Endothelial cell of umbilical vein (primary cell): ENCODE measurements around the gene ETV7.

Source experiments
- CTCF ChIP-seq, 2 donors: IDR thresholded peaks; 1 replicate in 1 of 2; 2 replicates in 1 of 2; pipeline ENCODE4 v1.5.1; 2011; ENCODE audit warnings: low read length in 2 of 2, mild to moderate bottlenecking in 2 of 2, moderate library complexity in 2 of 2, control low read depth in 1 of 2, inconsistent platforms in 1 of 2, low read depth in 1 of 2; ENCODE audit not compliant: insufficient read depth in 1 of 2; ENCODE audit errors: extremely low read depth in 1 of 2
- EZH2 ChIP-seq: IDR thresholded peaks from 2 replicates; pipeline ENCODE4 v1.6.1; 2012; ENCODE audit warnings: borderline replicate concordance, low read depth, mild to moderate bottlenecking, moderate library complexity, low read length, inconsistent platforms; ENCODE audit not compliant: severe bottlenecking
- MYC ChIP-seq: IDR thresholded peaks from one replicate; pipeline ENCODE4 v1.6.1; 2011; ENCODE audit warnings: mild to moderate bottlenecking, low read depth, low read length
- POLR2A ChIP-seq: IDR thresholded peaks from 2 replicates; pipeline ENCODE4 v1.6.1; 2012; ENCODE audit warnings: low read depth, mild to moderate bottlenecking, control low read depth, low read length
- POLR2AphosphoS5 ChIP-seq: IDR thresholded peaks from 2 replicates; pipeline ENCODE4 v1.6.1; 2012; ENCODE audit warnings: low read depth, mild to moderate bottlenecking, control low read depth, low read length, moderate library complexity; ENCODE audit not compliant: insufficient read depth
- TF ChIP-seq, protein P1 (sequence below): IDR thresholded peaks from 2 replicates; pipeline ENCODE4 v1.6.1; 2011; ENCODE audit not compliant: insufficient read depth, insufficient read length

- no peak for TF ChIP-seq EZH2
- TF ChIP-seq CTCF (IDR thresholded peaks at IDR 0.05; ENCODE audit: extremely low read depth in 1 of 2, insufficient read depth in 1 of 2, low read depth in 1 of 2, low read length in 2 of 2): no peak
- no peak for TF ChIP-seq POLR2AphosphoS5
- no peak for TF ChIP-seq POLR2A
- TF ChIP-seq, protein P1, sequence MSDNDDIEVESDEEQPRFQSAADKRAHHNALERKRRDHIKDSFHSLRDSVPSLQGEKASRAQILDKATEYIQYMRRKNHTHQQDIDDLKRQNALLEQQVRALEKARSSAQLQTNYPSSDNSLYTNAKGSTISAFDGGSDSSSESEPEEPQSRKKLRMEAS: no peak
- no peak for TF ChIP-seq MYC
Observed at GRCh38 chr6:36367743-36368142, 19.7 kb downstream of the ETV7 start.
